Testis (tissue), 3 donors: ENCODE data around the gene ARHGAP31. TPM values are rescaled to one million over a fixed set of nuclear protein-coding genes. Genes with fewer than 3 reads are reported as not detected.

Source experiments
- DNase-seq: peaks from one replicate; pipeline ENCODE4 v3.0.0-alpha.2; 2019
- H3K27ac ChIP-seq, 2 donors: fragments of 200-600 bp; sonication (generic); one replicate each; pipeline ENCODE4 v1.5.1; 2019
- H3K27me3 ChIP-seq: fragments of 200-600 bp; sonication (generic); one replicate; pipeline ENCODE4 v1.5.1; 2019
- H3K36me3 ChIP-seq: fragments of 200-600 bp; sonication (generic); one replicate; pipeline ENCODE4 v1.5.1; 2017; ENCODE audit warnings: low read depth; ENCODE audit errors: missing control alignments
- H3K4me1 ChIP-seq: fragments of 200-600 bp; sonication (generic); one replicate; pipeline ENCODE4 v1.5.1; 2019
- H3K4me3 ChIP-seq, 2 donors: fragments of 200-600 bp; sonication (generic); one replicate each; pipeline ENCODE4 v1.5.1; 2017 to 2019
- H3K9me3 ChIP-seq: fragments of 200-600 bp; sonication (generic); one replicate; pipeline ENCODE4 v1.5.1; 2017
- CTCF ChIP-seq, 3 experiments: fragments of 450-650 bp in 2 of 3; fragments of 200-600 bp in 1 of 3; sonication (generic) in 1 of 3; IDR thresholded peaks; one replicate each; pipeline ENCODE4 v1.5.1; 2016 to 2019; ENCODE audit warnings: antibody characterized with exemption in 3 of 3, mild to moderate bottlenecking in 2 of 3, moderate library complexity in 1 of 3
- POLR2A ChIP-seq: fragments of 450-650 bp; IDR thresholded peaks from one replicate; pipeline ENCODE4 v1.6.1; 2017; ENCODE audit warnings: antibody characterized with exemption, mild to moderate bottlenecking, moderate library complexity
- WGBS, 2 donors: methylation state at CpG; one replicate each; pipeline ENCODE4 v1.1.5; 2018; 5-methylcytosine and 5-hydroxymethylcytosine counted together
- intact Hi-C: fragments of 100-400 bp; cut with DNase I; formaldehyde crosslinking; loops from one replicate; pipeline ENCODE4 v1.15.1; 2023; ENCODE audit warnings: low total_unique reads
- polyA plus RNA-seq: library from polyadenylated mRNA; stranded (reverse); fragments of 350-450 nt; fragmentation: Illumina TruSeq; extraction: RNeasy Lipid Tissue Mini Kit (QIAGEN cat#74804); gene quantifications from one replicate; pipeline ENCODE4 v1.2.3, GENCODE V29; 2014; ENCODE audit warnings: low read depth, low replicate concordance; ENCODE audit not compliant: insufficient read depth
- total RNA-seq, 2 donors: library from RNA; depleted of rRNA; stranded (reverse); fragments of >200 nt; gene quantifications; one replicate each; pipeline ENCODE4 v1.2.3, GENCODE V29; 2016

The ARHGAP31 gene
- total and polyA plus RNA-seq, 3 donors from 2014 or later = 5.2 to 6.2 (median 5.6) TPM

DNA sequence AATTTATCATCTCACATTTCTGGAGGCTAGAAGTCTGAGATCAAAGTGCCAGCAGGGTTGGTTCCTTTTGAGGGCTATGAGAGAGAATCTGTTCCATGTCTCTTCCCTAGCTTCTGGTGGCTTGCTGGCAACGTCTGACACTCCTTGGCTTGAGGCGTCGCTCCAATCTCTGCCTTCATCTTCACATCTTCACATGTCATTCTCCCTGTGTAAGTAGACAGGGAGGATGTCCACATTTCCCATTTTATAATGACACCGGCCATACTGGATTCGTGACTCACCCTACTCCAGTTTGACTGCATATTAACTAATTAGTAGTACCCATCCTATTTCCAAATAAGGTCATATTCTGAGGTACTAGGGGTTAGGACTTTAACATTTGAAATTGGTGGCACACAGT lies 17.5 kb upstream of the ARHGAP31 start:
- no peaks in the 10 kb centered on the region for H3K27me3 ChIP-seq
- H3K36me3 ChIP-seq = no peaks in the 10 kb centered on the region
- WGBS, 2 donors = 80 to 86% methylated on average over 5 of the region's 5 CpGs
- intact Hi-C loops = loop anchor here (5.0 kb wide), 1 partner anchor 76 kb away; no protein-coding TSS in a partner anchor
- no peak overlapping the region for H3K27ac ChIP-seq
- no peaks in the 10 kb centered on the region for H3K9me3 ChIP-seq
- H3K4me3 ChIP-seq = no peak overlapping the region
- H3K4me1 ChIP-seq = no peaks in the 10 kb centered on the region
- DNase-seq = no peak
- TF ChIP-seq CTCF (IDR thresholded peaks at IDR 0.05) = no peak
- TF ChIP-seq POLR2A = no peak

GRCh38 chr3:119279101-119279554 lies 15.1 kb upstream of the ARHGAP31 start:
- H3K27me3 ChIP-seq = no peaks in the 10 kb centered on the region
- WGBS, 2 donors = 38 to 46% methylated on average over 6 of the region's 6 CpGs
- H3K36me3 ChIP-seq = no peaks in the 10 kb centered on the region
- intact Hi-C loops = loop anchor here (5.0 kb wide), 1 partner anchor 73 kb away; no protein-coding TSS in a partner anchor
- H3K27ac ChIP-seq = peak overlapping the region in 1 of 2 donors; percentile 14
- no peak overlapping the region for H3K4me3 ChIP-seq
- DNase-seq = no peak
- H3K9me3 ChIP-seq = no peaks in the 10 kb centered on the region
- H3K4me1 ChIP-seq = no peaks in the 10 kb centered on the region
- TF ChIP-seq POLR2A (no peak), CTCF (IDR thresholded peaks at IDR 0.05) (no peak)

DNA sequence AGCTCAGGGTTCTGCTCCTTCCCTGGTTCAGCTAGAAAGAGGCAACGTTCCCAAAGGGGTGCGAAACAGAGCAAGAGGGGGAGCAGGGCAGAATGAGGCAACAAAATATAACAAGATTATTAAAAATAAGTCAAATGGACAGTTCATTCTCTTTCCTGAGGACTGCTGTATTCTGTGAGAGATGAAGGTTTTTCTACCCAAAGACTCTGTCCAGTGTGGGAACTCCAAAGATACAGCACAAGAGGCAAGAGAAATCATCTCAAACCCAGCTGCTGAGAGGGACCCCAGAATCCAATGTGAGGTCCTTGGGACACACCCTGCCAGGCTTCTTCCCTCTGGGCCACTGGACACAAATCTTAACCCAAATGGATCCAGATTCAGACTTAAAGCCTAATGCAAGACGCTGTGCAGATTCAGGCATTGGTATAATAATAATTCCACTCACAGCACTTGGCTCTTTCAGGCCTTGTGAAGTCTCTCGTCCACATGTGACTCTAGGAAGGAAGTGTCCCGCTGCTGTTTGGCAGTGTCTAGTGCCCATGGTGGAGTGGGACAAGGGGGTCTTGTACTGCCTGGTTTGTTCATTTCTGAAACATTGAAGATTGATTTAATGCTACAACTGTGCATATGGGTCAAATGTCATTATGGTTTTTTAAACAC lies 14.5 kb upstream of the ARHGAP31 start:
- H3K27me3 ChIP-seq = no peaks in the 10 kb centered on the region
- intact Hi-C loops = loop anchor here (5.0 kb wide), 1 partner anchor 73 kb away; no protein-coding TSS in a partner anchor
- H3K4me1 ChIP-seq = no peaks in the 10 kb centered on the region
- TF ChIP-seq POLR2A = no peak
- TF ChIP-seq CTCF (IDR thresholded peaks at IDR 0.05) = no peak
- no peak overlapping the region for H3K4me3 ChIP-seq
- 62 to 73% methylated on average over 5 of the region's 5 CpGs for WGBS, 2 donors
- DNase-seq = no peak
- H3K9me3 ChIP-seq = no peaks in the 10 kb centered on the region
- H3K27ac ChIP-seq = peak overlapping the region in 1 of 2 donors; percentile 14
- H3K36me3 ChIP-seq = no peaks in the 10 kb centered on the region

DNA sequence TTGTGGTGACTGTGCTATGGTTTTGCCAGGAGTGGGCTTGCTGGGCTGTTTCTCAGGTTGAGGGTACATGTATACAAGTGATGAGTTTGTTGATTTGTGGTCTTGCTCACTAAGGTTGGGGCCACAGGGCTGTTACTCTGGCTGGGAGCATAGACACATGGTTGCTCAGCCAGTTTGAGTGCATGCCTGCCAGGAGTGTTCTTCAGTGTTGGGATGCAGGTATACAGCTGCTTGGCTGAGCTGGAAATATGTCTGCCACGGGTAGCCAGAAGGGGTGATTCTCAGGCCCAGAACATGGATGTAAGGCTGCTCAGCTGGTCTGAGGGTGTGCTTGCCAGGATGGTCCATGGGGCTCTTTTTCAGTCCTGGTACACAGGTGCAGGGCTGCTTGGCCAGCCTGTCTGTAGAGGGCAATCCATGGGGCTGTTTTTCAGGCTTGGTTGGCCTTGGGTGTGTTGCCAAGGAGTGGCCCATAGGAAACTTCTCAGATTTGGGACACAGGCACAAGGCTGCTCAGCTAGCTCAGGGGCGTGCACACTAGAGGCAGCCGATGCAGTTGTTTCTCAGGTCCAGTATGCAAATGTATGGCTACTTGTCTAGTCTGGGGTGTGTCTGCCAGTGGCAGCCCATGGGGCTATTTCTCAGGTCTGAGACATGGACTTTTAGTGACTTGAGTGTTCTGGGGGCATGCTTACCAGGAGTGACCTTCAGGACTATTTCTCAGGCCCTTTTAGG lies 5.3 kb upstream of the ARHGAP31 start:
- TF ChIP-seq POLR2A = no peak
- TF ChIP-seq CTCF (IDR thresholded peaks at IDR 0.05) = no peak
- H3K27me3 ChIP-seq = no peaks in the 10 kb centered on the region
- no peaks in the 10 kb centered on the region for H3K36me3 ChIP-seq
- no peak for DNase-seq
- no peaks in the 10 kb centered on the region for H3K4me1 ChIP-seq
- intact Hi-C loops = no loop called here
- H3K9me3 ChIP-seq = no peaks in the 10 kb centered on the region
- no peak overlapping the region for H3K27ac ChIP-seq
- WGBS, 2 donors = 92 to 94% methylated on average over 3 of the region's 3 CpGs
- no peak overlapping the region for H3K4me3 ChIP-seq
